Measurements from ENCODE around the gene DCTN1. TPM values are rescaled to one million over a fixed set of nuclear protein-coding genes. Genes with fewer than 3 reads are reported as not detected.

Gene DCTN1
- total RNA-seq, 1 donor from 2014 or later, result 93.1 TPM

GRCh38 chr2:74373221-74373676, 6.9 kb downstream of the DCTN1 start:
- DNase-seq (ENCODE audit: low read depth), result no peak
- TF ChIP-seq CTCF (conservative IDR thresholded peaks at IDR 0.05; ENCODE audit: low read depth, low read length), result no peak
- H3K4me3 ChIP-seq (ENCODE audit: low read depth, low read length), result no peak overlapping the region

- no peak overlapping the region for H3K4me3 ChIP-seq (ENCODE audit: low read depth, low read length)
- DNase-seq (ENCODE audit: low read depth), result no peak
- TF ChIP-seq CTCF (conservative IDR thresholded peaks at IDR 0.05; ENCODE audit: low read depth, low read length), result no peak
Observed at GRCh38 chr2:74372674-74373073, 7.4 kb downstream of the DCTN1 start.

- no peak for DNase-seq (ENCODE audit: low read depth)
- no peak for TF ChIP-seq CTCF (conservative IDR thresholded peaks at IDR 0.05; ENCODE audit: low read depth, low read length)
- no peak overlapping the region for H3K4me3 ChIP-seq (ENCODE audit: low read depth, low read length)
Observed at GRCh38 chr2:74371421-74371820, 8.7 kb downstream of the DCTN1 start.

- DNase-seq (ENCODE audit: low read depth), result no peak
- no peak for TF ChIP-seq CTCF (conservative IDR thresholded peaks at IDR 0.05; ENCODE audit: low read depth, low read length)
- H3K4me3 ChIP-seq (ENCODE audit: low read depth, low read length), result no peak overlapping the region
Observed at GRCh38 chr2:74369976-74370375, 10.1 kb downstream of the DCTN1 start.

GRCh38 chr2:74368499-74368898, 11.6 kb downstream of the DCTN1 start:
- TF ChIP-seq CTCF (conservative IDR thresholded peaks at IDR 0.05; ENCODE audit: low read depth, low read length), result no peak
- H3K4me3 ChIP-seq (ENCODE audit: low read depth, low read length), result no peak overlapping the region
- no peak for DNase-seq (ENCODE audit: low read depth)

- no peak for DNase-seq (ENCODE audit: low read depth)
- H3K4me3 ChIP-seq (ENCODE audit: low read depth, low read length), result no peak overlapping the region
- no peak for TF ChIP-seq CTCF (conservative IDR thresholded peaks at IDR 0.05; ENCODE audit: low read depth, low read length)
Observed at GRCh38 chr2:74367789-74368188, 12.3 kb downstream of the DCTN1 start.

GRCh38 chr2:74366036-74366435, 14.1 kb downstream of the DCTN1 start:
- H3K4me3 ChIP-seq (ENCODE audit: low read depth, low read length), result no peak overlapping the region
- no peak for DNase-seq (ENCODE audit: low read depth)

More at GRCh38 chr2:74366036-74366435, 14.1 kb downstream of the DCTN1 start:
- TF ChIP-seq CTCF (conservative IDR thresholded peaks at IDR 0.05; ENCODE audit: low read depth, low read length), result no peak
